C4-2B (cell line): ENCODE measurements around the gene PDGFRA.

ENCODE experiments used
- ZFX ChIP-seq: fragments of 450-650 bp; IDR thresholded peaks from 2 replicates; pipeline ENCODE4 v1.6.1; 2017
- TF ChIP-seq, protein P1 (sequence below): fragments of 450-650 bp; conservative IDR thresholded peaks from 2 replicates; pipeline ENCODE4 v1.5.1; 2017; ENCODE audit warnings: mild to moderate bottlenecking

- TF ChIP-seq ZFX, result no peak
- TF ChIP-seq, protein P1, sequence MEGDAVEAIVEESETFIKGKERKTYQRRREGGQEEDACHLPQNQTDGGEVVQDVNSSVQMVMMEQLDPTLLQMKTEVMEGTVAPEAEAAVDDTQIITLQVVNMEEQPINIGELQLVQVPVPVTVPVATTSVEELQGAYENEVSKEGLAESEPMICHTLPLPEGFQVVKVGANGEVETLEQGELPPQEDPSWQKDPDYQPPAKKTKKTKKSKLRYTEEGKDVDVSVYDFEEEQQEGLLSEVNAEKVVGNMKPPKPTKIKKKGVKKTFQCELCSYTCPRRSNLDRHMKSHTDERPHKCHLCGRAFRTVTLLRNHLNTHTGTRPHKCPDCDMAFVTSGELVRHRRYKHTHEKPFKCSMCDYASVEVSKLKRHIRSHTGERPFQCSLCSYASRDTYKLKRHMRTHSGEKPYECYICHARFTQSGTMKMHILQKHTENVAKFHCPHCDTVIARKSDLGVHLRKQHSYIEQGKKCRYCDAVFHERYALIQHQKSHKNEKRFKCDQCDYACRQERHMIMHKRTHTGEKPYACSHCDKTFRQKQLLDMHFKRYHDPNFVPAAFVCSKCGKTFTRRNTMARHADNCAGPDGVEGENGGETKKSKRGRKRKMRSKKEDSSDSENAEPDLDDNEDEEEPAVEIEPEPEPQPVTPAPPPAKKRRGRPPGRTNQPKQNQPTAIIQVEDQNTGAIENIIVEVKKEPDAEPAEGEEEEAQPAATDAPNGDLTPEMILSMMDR, result no peak
These were observed 49.1 kb downstream of the PDGFRA start for GRCh38 chr4:54278216-54278615.
